GM18507 (cell line): ENCODE data around the gene EPC1.
"Not testable (repeated sequence)": the region's sequence is repeated elsewhere in the genome, so short reads cannot be mapped to it uniquely, and the experiment has no call there.

Source experiments
- DNase-seq: peaks from one replicate; pipeline ENCODE4 v3.0.0; 2011; ENCODE audit warnings: low read depth; ENCODE audit not compliant: insufficient read length; ENCODE audit errors: extremely low spot score
- FAIRE-seq: peaks from 2 replicates; lab custom pipeline; 2011; peaks lifted over from hg19 to GRCh38; lab: Jason Lieb, UNC

Gene EPC1

GRCh38 chr10:32299354-32299980 lies 47.5 kb downstream of the EPC1 start:
- no peak for DNase-seq
- FAIRE-seq, result no peak

GRCh38 chr10:32298075-32298812 lies 48.7 kb downstream of the EPC1 start:
- FAIRE-seq, result no peak
- no peak for DNase-seq

- FAIRE-seq (no peak), DNase-seq (no peak)
Observed at GRCh38 chr10:32295027-32295426, 51.9 kb downstream of the EPC1 start.

DNA sequence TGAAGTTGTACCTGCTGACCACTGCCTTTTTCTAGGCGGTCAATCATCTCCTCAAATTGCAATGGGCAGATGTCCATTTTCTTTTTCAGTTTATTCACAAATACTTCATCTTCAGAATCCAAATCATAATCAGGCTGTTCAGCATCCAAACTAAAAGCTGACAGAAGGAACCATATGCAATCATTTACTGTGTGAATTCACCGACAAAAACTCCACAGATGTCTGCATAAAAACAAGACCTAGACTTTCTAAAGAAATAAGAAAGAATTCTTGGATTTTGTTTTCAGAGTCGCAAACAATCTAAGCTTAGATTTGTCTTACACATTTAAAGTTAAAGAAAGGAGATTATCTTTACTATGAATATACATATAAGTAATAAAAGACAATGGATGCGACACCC lies 53.4 kb downstream of the EPC1 start:
- no peak for DNase-seq
- no peak for FAIRE-seq

GRCh38 chr10:32279795-32280194 lies 67.2 kb downstream of the EPC1 start:
- DNase-seq, result no peak
- no peak for FAIRE-seq

DNA sequence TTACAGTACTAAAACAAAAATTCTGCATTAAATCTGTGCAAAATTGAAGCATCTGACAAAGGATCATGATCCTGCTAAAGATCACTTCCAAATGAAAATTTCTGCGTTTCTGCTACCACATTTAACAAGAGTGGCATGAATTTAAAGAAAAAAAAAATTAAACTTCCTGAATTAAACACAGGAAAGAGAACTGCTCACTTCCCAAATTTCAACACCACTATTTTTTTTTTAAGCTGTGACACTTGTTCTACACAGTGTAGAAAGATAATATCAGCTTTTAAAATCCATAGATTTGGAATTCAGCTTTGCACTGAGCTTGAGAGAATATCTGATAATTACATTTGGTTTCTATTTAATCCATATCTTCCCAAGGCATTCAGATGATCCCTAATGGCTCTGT lies 73.6 kb downstream of the EPC1 start:
- no peak for FAIRE-seq
- DNase-seq, result no peak

DNA sequence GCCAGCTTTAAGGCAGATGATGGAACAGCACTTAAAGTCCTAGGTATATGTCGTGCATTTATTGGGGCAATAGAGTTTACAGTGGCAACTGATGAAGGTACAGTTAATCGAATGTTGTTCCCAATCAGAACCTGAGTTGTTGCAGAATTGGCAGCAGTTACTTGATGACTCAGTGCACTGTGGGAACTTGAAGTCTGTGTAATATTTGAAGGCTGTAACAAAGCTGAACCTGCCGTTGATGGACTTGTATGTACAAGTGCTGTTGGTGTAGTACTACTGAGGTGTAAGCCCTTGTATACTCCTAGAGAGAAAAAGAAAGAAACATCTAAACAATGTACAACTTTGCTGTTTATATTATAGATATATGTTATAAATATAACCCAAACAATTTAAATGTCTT lies 75.3 kb downstream of the EPC1 start:
- DNase-seq (no peak), FAIRE-seq (no peak)

GRCh38 chr10:32269343-32270100 lies 77.4 kb downstream of the EPC1 start:
- FAIRE-seq, result no peak
- no peak for DNase-seq

- no peak for FAIRE-seq
- no peak for DNase-seq
Observed at GRCh38 chr10:32268788-32269187, 78.2 kb downstream of the EPC1 start.

DNA sequence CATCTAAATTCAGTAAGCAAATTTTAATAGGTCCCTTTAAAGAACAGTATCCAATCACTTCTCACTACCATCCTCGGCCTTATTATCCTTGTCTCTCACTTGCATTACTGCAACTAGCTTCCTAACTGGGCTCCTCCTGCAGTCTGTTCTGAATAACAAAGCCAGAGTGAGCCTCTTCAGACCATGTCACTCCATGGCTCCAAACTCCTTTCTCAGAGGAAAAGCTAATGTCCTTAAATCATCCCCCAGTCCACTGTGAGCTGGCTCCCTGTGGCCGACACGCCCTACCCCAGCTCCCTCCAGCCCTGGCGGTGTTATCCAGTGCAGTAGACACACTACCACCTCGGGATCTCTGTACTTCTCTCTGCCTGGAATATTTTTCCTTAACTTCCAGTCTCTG lies 80.0 kb downstream of the EPC1 start:
- FAIRE-seq (no peak), DNase-seq (no peak)

DNA sequence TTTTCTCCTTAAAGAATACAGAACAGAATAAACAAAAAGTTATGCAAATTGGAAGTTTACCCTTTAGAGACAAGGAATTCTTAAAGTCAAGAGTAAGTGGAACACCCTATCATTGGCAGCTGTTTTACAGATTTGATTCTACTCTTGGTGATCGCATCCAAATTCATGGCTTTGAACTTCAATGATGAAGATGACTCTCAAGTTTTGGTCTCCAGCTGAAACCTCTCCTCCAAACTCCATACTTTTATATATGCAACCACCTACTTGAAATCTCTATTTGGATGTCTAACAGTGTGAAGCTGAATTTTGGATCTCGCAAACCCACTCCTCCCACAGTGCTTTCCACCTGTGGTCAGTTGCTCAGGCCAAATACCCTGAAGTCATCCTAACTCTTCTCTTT lies 80.4 kb downstream of the EPC1 start:
- DNase-seq, result no peak
- no peak for FAIRE-seq

DNA sequence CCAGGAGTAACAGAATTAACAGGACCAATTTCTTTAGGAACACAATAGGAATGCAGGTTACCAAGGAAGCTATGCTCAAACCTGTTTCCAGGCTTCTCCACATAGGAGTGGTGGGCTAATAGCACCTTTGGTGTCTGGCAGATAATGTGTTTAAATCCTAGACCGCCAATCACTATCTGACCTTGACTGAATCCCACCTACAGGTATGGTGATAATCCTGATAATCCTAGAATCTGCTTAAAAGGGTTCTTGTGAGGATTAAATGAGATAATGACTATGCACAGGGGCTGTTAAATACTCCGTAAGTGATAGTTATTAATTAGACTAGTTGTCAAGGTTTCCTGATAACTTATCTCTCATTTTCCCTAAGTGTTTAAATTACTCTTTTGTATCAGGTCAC lies 81.2 kb downstream of the EPC1 start:
- no peak for DNase-seq
- no peak for FAIRE-seq

DNA sequence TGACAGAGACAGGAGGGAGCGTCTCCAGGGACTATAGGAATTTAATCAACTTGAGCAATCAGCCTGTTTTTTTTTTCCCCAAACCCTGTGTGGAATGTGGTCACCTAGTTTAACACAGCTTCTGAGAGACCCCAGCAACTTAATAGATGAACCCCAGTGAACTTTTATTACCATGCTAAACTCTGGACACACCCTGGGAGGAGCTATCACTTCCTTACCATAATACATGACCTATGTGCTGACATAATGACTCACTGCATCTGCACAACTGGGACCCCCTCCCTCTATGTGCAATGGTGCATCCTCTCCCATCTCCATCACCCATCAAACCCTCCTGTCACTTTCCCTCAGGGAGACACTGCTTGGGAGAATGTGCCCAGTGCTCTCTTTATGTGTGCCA lies 83.7 kb downstream of the EPC1 start:
- no peak for DNase-seq
- FAIRE-seq, result no peak

DNA sequence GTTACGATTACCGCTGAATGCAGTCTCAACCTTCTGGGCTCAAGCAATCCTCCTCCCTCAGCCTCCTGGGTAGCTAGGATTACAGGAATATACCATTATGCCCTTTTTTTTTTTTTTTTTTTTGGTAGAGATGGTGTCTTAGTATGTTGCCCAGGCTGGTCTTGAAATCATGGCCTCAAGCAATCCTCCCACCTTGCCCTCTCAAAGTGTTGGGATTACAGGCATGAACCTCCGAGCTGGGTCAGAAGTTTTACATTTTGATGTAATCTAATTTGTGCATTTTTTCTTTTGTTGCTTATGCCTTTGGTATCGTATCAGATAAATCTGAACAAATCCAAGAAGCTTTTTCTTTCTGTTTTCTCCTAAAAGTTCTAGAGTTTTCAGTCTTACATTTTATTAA lies 87.4 kb downstream of the EPC1 start:
- FAIRE-seq (no peak), DNase-seq (no peak)

- peak; percentile 87 for FAIRE-seq
- peak; percentile 55 for DNase-seq
Observed at GRCh38 chr10:32256613-32257437, 90.1 kb downstream of the EPC1 start.

- FAIRE-seq (no peak), DNase-seq (no peak)
Observed at GRCh38 chr10:32253821-32254220, 93.1 kb downstream of the EPC1 start.

- no peak for FAIRE-seq
Observed at GRCh38 chr10:32253276-32253675, 93.7 kb downstream of the EPC1 start.

GRCh38 chr10:32250489-32250888 lies 96.5 kb downstream of the EPC1 start:
- DNase-seq, result not testable (repeated sequence)
- FAIRE-seq, result peak; percentile 82

More at GRCh38 chr10:32253276-32253675, 93.7 kb downstream of the EPC1 start:
- DNase-seq, result no peak

DNA sequence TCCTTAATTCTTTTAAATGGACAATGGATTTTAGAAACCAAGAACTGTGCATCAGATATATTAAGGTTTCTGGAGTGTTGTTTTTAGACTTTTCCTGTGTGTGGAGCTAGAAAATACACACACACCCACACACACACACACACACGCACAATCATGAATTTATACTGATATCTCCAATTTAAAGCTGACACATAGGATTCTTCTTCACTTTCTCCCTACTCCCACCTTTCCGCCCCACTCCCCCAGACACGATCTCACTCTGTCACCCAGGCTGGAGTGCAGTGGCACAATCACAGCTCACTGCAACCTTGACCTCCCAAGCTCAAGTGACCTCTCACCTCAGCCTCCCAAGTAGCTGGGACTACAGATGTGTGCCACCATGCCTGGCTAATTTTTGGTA lies 100.3 kb downstream of the EPC1 start:
- no peak for FAIRE-seq
- no peak for DNase-seq

DNA sequence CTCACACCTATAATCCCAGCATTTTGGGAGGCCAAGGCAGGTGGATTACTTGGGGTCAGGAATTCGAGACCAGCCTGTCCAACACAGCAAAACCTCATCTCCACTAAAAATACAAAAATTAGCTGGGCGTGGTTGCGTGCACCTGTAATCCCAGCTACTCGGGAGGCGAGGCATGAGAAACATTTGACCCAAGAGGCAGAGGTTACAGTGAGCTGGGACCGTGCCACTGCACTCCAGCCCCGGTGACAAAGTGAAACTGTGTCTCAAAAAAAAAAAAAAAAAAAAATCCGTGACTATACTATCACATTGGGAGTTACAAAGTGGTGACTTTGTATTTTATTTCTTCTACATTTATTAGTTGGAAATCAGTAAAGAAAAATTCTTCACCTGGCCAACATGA lies 101.2 kb downstream of the EPC1 start:
- DNase-seq, result no peak
- FAIRE-seq, result no peak
